ENCODE data around the gene TNFSF13B. TPM values are rescaled to one million over a fixed set of nuclear protein-coding genes. Genes with fewer than 3 reads are reported as not detected.

Gene TNFSF13B
- total and polyA plus RNA-seq, 2 donors (not counting 3 experiments of a cell fraction or from before 2014, with no cell fraction given), result 0.18 to 1.2 TPM

GRCh38 chr13:108249150-108249549 lies 20.4 kb upstream of the TNFSF13B start:
- dilution Hi-C loops (cut with MboI; ENCODE audit: extremely low pct_ligation_motif_present, low sequenced_read_pairs), result no loop called here
- CTCF ChIA-PET, result no interaction called here
- POLR2A ChIA-PET, result no interaction called here
- H3K9me3 ChIP-seq (replicated peaks; ENCODE audit: control insufficient read depth, insufficient read depth, low read length), result no peaks in the 10 kb centered on the region
- no peak overlapping the region for H2AFZ ChIP-seq (ENCODE audit: low read depth, low read length)
- H4K20me1 ChIP-seq (replicated peaks; ENCODE audit: control insufficient read depth, extremely low read depth, insufficient read depth, low read length), result no peaks in the 10 kb centered on the region
- H3K9ac ChIP-seq (replicated peaks; ENCODE audit: extremely low read depth, insufficient read depth, low read length), result no peak overlapping the region
- no peak for FAIRE-seq
- no peaks in the 10 kb centered on the region for H3K27me3 ChIP-seq (ENCODE audit: control insufficient read depth in 2 of 2, insufficient read depth in 2 of 2, low read length in 2 of 2)
- H3K4me2 ChIP-seq (ENCODE audit: insufficient read depth, low read length), result no peak overlapping the region
- no peak overlapping the region for H3K4me3 ChIP-seq (replicated peaks in 1 of 3; ENCODE audit: insufficient read depth in 1 of 3, low read depth in 1 of 3, low read length in 3 of 3)
- no peak overlapping the region for H3K27ac ChIP-seq (ENCODE audit: insufficient read depth, low read depth, low read length)
- DNase-seq (ENCODE audit: low read depth, low spot score), result no peak
- intact Hi-C loops (cut with micrococcal nuclease), result no loop called here
- no peak for TF ChIP-seq GATA2 (IDR thresholded peaks at IDR 0.05; ENCODE audit: insufficient read depth, insufficient read length, low read depth, low read length)
- TF ChIP-seq CTCF (IDR thresholded peaks at IDR 0.05; ENCODE audit: extremely low read depth in 1 of 2, insufficient read depth in 1 of 2, low read depth in 1 of 2, low read length in 2 of 2), result no peak
- TF ChIP-seq EZH2 (IDR thresholded peaks at IDR 0.05; ENCODE audit: borderline replicate concordance, low read depth, low read length, severe bottlenecking), result no peak
- TF ChIP-seq MYC (IDR thresholded peaks at IDR 0.05; ENCODE audit: low read depth, low read length), result no peak
- TF ChIP-seq, protein P1, sequence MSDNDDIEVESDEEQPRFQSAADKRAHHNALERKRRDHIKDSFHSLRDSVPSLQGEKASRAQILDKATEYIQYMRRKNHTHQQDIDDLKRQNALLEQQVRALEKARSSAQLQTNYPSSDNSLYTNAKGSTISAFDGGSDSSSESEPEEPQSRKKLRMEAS (IDR thresholded peaks at IDR 0.05; ENCODE audit: insufficient read depth, insufficient read length), result no peak
- TF ChIP-seq POLR2A (IDR thresholded peaks at IDR 0.05; ENCODE audit: low read depth, low read length), result no peak
- TF ChIP-seq FOS (IDR thresholded peaks at IDR 0.05; ENCODE audit: borderline replicate concordance, insufficient read depth, low read length), result no peak
- TF ChIP-seq JUN (IDR thresholded peaks at IDR 0.05; ENCODE audit: borderline replicate concordance, insufficient read depth, insufficient read length, low read depth), result no peak
- TF ChIP-seq POLR2AphosphoS5 (IDR thresholded peaks at IDR 0.05; ENCODE audit: insufficient read depth, low read depth, low read length), result no peak
- BruUV-seq (replicated peaks), result no TSS peak
- no peaks in the 10 kb centered on the region for H3K36me3 ChIP-seq (ENCODE audit: control insufficient read depth in 2 of 2, extremely low read depth in 1 of 2, insufficient read depth in 2 of 2, low read length in 2 of 2)
- H3K4me1 ChIP-seq (ENCODE audit: control insufficient read depth, extremely low read depth, insufficient read depth, low read length), result no peaks in the 10 kb centered on the region
- no peaks in the 10 kb centered on the region for H3K9me1 ChIP-seq (replicated peaks; ENCODE audit: control insufficient read depth, extremely low read depth, insufficient read depth, low read length)
- no peaks in the 10 kb centered on the region for H3K79me2 ChIP-seq (ENCODE audit: control insufficient read depth, insufficient read depth, low read length)
